AG10803 (cell line): ENCODE data around the gene MYBPC1.
"Not testable (repeated sequence)": the region's sequence is repeated elsewhere in the genome, so short reads cannot be mapped to it uniquely, and the experiment has no call there.

Experiments used
- DNase-seq: peaks from one replicate; pipeline ENCODE4 v3.0.0; 2010; ENCODE audit warnings: low read depth
- H3K4me3 ChIP-seq: 2 replicates; pipeline ENCODE4 v1.5.1; 2011; ENCODE audit warnings: mild to moderate bottlenecking, low read length, control low read depth
- TF ChIP-seq, protein P1 (sequence below): conservative IDR thresholded peaks from 2 replicates; pipeline ENCODE4 v1.5.1; 2011; ENCODE audit warnings: mild to moderate bottlenecking, low read length, control low read depth, inconsistent platforms

MYBPC1 gene

DNA sequence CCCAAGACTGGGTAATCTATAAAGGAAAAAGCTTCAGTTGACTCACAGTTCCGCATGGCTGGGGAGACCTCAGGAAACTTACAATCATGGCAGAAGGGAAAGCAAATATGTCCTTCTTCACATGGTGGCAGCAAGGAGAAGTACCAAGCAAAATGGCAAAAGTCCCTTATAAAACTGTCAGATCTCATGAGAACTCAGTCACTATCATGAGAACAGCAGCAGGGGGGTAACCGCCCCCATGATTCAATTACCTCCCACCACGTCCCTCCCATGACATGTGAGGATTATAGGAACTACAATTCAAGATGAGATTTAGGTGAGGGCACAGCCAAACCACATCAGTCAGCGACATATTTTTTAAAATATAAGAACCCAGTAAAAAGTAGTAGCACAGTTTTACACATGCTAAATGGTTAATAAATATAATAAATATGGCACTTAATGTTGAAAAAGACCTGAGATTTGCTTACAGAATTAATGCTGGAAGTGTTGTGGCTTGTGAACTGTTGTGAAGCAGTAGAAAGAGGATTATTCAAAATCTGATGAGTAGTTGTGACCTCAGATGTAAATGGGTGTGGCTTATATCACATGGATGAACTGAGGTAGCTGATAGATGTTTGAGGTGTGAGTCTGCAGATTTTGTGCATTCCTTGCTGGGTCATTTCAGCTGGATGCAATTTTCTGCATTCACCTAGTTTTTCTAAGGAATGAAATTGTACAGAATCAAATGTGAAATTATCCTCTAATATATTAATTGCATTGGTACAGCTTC is 55.8 kb downstream of the MYBPC1 start:
- H3K4me3 ChIP-seq = no peak overlapping the region
- TF ChIP-seq, protein P1, sequence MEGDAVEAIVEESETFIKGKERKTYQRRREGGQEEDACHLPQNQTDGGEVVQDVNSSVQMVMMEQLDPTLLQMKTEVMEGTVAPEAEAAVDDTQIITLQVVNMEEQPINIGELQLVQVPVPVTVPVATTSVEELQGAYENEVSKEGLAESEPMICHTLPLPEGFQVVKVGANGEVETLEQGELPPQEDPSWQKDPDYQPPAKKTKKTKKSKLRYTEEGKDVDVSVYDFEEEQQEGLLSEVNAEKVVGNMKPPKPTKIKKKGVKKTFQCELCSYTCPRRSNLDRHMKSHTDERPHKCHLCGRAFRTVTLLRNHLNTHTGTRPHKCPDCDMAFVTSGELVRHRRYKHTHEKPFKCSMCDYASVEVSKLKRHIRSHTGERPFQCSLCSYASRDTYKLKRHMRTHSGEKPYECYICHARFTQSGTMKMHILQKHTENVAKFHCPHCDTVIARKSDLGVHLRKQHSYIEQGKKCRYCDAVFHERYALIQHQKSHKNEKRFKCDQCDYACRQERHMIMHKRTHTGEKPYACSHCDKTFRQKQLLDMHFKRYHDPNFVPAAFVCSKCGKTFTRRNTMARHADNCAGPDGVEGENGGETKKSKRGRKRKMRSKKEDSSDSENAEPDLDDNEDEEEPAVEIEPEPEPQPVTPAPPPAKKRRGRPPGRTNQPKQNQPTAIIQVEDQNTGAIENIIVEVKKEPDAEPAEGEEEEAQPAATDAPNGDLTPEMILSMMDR = no peak
- no peak for DNase-seq

DNA sequence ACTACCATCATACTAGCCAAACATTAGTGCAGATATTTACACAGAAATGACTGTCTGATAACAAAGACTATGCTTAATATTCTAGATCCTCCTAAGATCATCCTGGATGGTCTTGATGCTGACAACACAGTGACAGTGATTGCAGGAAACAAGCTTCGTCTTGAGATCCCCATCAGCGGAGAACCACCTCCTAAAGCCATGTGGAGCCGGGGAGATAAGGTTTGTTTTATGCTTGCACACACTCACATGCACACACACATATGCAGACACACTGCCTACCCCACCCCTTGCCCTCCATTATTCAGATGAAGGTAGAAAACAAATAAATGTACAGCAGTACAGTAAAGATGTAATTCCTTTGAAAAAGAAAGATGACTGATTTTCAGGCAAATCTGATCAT is 58.3 kb downstream of the MYBPC1 start:
- no peak for DNase-seq
- TF ChIP-seq, protein P1 = no peak
- no peak overlapping the region for H3K4me3 ChIP-seq

GRCh38 chr12:101653503-101653902 is 58.7 kb downstream of the MYBPC1 start:
- TF ChIP-seq, protein P1 = no peak
- DNase-seq = no peak
- no peak overlapping the region for H3K4me3 ChIP-seq

DNA sequence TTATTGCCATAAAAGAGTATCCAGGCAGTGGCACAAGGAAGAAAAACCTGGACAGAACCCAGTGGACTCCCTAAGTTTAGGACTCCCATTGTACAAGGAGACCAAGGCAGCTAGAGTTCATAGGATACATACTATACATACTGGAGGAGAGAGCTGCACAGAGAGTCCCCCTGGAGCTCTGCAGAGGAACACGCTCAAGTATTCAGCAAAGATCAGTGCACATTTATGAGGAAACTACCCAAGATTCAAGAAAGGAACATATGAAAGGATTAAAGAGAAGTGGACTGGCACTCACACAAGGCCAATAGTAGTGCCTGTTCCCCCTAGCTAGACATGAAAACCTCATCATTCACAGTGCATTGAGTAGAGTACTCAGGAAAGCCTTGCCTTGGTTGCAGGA is 59.7 kb downstream of the MYBPC1 start:
- DNase-seq = no peak
- TF ChIP-seq, protein P1 = no peak
- no peak overlapping the region for H3K4me3 ChIP-seq

DNA sequence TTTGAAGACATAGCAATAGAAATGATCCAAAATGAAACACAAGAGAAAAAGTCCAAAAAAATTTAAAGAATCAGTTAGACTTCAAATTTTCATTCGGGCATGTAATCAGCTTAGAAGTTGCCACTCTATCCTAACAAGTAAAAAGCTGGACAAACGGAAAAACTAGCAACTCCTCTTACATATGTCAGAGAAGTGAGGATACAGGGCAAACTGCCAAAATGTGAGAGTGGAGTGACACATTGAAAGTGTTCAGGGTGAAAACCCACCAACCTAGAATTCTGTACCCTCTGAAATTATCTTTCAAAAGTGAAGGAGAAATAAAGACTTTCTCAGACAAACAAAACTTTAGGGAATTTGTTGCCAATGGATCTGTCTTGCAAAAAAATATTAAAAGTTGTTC is 60.6 kb downstream of the MYBPC1 start:
- no peak for DNase-seq
- TF ChIP-seq, protein P1 = no peak
- no peak overlapping the region for H3K4me3 ChIP-seq

DNA sequence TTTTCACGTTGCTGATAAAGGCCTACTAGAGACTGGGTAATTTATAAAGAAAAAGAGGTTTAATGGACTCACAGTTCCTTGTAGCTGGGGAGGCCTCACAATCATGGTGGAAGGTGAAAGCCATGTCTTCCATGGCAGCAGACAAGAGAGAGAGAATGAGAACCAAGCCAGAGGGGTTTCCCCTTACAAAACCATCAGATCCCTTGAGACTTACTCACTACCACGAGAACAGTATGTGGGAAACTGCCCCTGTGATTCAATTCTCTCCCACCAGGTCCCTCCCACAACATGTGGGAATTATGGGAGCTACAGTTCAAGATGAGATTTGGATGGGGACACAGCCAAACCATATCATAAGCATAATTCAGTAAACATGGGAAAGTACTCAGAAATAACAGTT is 65.9 kb downstream of the MYBPC1 start:
- not testable (repeated sequence) for DNase-seq

DNA sequence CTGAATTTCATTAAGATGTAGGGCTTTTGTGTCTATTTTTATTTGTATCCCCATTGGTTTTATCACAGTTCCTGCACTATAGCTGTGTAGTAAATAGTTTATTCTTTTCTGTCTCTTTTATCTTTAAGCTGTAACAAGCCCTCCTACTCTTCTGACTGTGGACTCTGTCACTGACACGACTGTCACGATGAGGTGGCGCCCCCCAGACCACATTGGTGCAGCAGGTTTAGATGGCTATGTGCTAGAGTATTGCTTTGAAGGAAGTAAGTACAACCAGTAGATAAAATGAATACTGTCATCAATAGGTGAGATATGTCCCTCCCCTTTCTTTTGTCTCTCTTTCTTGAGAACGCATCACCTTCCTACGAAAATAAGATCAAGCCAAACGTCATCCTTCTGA is 68.5 kb downstream of the MYBPC1 start:
- no peak overlapping the region for H3K4me3 ChIP-seq
- TF ChIP-seq, protein P1 = no peak
- DNase-seq = no peak

More for the DNA sequence above, 65.9 kb downstream of the MYBPC1 start:
- H3K4me3 ChIP-seq = not testable (repeated sequence)
